CD1c-positive myeloid dendritic cell (primary cell): Measurements from ENCODE around the gene TLK1.
A peak's percentile ranks its signal among the peaks of the same experiment; 100 is the strongest.
"Not testable (repeated sequence)": the region's sequence is repeated elsewhere in the genome, so short reads cannot be mapped to it uniquely, and the experiment has no call there.

Experiments
- DNase-seq: peaks from one replicate; pipeline ENCODE4 v3.0.0-alpha.2; 2016; ENCODE audit errors: extremely low spot score

TLK1 gene

DNA sequence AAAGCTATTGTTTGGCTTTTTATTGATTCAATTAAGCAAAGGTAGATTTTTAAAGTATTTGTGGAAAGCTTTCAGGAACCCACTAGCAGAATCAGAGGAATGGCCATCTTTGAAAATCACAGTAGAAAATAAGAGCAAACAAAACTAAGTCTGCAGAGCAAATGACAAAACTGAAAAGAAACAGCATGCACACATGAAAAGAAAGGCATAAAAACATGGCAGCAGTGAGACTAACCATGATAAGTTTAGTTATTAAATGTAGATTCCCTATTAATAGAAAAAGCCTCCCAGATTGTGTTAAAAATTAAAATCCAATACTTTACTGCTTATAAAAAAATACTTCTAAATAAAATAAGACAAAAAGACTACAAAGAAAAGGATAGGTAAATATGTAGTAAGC lies 9.1 kb upstream of the TLK1 start:
- DNase-seq = no peak

DNA sequence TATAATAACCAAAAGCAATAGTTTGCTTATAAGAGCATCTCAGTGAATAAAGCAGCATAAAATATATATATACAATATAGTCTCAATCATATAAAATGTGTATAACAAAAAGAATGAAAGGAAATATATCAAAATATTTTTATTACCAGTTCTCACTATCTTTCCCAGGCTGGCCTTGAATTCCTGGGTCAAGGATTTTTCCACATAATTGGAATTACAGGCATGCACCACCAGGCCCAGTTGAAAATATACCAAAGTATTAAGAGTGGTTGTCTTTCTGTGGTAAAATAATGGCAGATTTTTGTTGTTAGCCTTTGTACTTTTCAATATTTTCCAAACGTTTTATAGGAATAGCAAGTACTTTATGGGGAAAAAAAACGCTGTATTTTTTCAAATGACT lies 8.6 kb upstream of the TLK1 start:
- DNase-seq = no peak

DNA sequence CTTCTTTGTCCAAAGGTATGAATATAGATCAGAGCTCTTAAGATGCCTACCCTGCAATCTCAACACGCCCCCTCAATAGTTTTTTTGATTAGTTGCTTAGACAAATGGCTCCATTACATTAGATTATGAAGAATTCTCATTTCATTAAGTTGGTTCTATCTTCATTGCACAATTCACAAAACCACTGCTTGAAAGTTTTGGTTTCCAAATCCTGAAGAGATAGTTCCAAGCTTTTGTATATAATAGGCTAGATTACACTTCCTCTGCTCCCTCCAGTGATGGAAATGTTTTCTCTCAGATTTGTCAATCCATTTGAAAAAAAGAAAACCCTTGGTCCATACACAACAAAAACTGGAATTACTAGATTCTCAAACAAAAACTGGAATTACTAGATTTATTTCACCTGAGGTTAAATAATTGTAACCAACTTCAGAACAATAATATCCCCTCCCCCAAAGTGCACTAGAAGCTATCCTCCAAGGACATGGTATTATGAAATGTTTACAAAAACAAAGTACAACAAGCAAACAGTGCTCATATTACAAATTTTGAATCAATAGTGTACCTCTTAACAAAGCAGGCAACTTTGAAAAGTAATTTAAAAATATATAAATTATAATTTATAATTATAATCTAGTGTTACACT lies 6.8 kb upstream of the TLK1 start:
- no peak for DNase-seq

DNA sequence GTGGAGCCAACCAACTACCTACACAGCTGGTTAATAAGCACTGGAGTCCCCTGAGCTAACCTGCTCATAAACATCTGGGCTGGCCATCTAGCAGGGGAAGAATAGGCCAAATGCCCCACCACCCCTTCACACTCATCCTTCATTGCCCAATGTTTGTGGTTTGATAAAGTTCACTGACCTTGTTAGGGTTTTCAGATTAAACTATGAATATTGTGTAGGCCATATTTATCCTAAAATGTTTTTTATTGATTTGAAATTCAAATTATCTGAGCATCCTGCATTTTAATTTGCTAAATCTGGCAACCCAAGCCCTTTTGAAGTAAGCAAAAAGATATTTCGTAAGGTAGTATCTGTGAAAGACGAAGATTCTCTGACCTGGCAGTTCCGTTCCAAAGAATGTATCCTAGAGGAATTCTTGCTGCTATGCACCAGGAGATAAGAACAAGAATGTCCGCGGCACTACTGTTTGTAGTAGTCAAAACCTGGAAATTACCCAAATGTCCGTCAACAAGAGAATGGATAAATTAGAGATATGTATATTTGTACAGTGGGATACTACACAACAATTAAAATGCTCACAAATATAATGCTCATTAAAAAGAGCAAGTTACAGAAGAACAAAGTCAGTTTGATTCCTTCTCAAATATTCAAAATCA lies 5.8 kb upstream of the TLK1 start:
- no peak for DNase-seq

DNA sequence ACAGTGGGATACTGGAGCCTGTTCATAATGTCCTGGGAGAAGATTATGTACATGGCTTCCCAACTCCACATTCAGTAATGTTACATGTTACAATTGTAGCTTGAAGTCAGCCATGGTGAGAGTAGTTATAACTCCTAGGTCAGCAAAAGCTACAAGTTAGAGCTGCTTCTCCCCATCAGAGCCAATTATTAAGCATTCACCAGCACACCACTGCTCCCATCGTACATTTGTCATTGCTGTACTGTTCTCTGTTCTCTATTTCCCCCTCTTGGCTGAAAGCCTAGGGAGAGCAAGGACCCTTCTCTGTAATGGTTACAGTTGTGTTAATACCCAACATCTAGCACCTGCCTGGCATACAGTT lies 5.3 kb upstream of the TLK1 start:
- DNase-seq = no peak

DNA sequence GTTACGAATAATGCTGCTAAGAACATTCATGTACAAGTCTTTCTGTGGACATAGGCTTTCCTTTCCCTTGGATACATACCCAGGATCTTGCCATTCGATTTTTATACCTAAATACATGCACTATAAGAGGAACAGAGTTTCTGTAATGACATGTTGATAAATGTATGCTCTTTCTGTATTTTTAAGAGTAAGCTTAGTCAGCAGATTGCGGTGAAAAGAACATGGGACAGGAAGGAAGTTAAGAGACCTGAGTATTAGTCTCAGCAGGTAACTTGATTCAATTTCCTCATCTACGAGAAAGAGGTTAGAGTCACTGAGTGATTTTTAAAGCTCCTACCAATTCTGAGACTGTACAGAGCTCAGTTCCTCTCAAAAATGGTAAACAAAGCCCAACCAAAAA lies 2.6 kb upstream of the TLK1 start:
- DNase-seq = no peak

DNA sequence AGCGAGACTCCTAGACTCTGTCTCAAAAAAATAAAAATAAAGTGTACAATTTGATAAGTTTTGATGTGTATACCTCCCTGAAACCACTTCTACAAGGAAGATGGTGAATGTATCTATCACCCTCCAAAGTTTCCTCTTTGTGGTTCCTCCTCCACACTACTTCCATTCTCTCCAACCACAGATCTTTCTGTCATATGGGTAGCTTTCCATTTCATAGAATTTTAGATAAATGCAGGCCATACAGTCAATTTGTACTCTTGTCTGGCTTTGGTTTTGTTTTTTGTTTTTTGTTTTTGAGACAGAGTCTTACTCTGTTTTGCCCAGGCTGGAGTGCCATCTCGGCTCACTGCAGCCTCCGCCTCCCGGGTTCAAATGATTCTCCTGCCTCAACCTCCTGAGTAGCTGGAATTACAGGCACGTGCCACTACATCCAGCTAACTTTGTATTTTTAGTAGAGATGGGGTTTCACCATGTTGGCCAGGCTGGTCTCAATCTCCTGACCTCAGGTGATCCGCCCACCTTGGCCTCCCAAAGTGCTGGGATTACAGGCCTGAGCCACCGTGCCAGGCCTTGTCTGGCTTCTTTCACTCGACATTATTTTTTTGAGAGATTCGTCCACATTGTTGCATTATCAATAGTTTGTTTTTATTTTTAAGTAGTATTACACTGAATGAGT lies 2.0 kb upstream of the TLK1 start:
- not testable (repeated sequence) for DNase-seq

DNA sequence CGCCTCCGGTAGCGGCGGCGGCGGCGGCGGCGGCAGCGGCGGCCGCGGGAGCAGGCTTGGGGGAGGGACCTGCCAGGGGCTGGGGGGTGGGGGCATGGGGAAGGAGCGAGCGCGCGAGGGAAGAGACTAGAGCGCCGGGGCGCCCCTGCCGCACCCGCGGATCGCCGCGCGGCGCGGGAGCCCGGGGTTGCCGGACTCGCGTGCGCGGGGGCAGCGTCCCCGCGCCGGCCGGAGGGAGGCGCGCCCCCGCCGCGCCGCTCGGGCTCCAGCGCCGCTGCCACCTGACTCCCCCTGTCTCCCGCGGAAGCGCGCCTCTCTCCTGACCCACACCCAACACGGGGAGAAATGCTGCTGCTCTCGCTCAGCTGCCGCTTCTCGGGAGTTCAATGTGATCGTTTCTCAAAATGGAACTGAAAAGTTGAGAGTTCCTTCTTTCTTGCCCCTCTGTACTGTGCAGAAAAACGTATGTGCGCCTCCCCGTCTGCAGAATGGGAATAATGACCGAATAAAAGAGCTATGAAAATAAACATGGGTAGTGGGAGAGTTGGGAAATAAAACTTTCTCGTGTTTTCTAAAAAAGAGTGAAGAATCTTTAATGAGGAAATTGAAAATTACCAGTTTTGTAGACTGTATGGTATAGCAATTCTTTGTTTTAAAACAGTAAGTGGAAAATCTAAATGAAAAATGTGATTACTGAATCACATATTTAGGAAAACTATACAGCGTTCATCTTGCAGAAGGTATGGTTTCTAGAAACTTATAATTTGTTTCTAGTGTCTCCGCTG lies 455 bp upstream of the TLK1 start:
- DNase-seq = peak; percentile 87

DNA sequence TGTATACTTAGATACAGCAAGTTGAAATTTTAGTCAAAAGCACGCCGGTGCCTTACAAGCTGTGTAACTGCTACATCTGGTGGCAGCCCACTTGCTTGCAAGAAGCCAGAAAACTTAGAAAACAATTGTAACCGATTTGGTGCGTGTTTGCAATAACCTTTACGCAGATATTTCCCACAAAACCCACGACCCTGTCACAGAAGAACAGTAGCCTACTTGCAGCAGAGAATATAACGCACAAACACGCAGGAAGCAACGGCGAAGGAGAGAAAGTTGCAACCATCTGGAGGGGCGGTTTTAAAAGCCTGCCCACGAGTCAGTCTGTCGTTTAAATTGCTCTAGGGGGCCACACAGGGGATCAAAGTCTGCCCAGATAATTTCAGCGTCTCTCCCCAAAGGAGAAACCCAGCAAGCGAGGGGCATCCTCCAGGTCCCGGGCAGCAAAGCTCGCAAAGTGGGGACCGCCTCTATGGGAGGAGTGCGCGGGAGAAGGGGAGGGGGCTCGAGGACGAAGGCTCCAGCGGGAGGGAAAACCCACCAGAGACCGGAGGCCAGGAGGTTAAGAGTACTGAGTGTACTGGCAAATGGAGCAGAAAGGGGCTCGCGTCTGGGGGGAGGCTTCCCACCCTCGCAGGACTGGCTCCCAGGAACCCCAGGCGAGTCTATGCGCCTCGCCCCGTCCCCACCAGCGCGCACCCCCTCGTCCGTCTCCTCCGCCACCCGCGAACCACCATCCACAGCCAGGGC lies 1.1 kb downstream of the TLK1 start:
- DNase-seq = peak; percentile 49

DNA sequence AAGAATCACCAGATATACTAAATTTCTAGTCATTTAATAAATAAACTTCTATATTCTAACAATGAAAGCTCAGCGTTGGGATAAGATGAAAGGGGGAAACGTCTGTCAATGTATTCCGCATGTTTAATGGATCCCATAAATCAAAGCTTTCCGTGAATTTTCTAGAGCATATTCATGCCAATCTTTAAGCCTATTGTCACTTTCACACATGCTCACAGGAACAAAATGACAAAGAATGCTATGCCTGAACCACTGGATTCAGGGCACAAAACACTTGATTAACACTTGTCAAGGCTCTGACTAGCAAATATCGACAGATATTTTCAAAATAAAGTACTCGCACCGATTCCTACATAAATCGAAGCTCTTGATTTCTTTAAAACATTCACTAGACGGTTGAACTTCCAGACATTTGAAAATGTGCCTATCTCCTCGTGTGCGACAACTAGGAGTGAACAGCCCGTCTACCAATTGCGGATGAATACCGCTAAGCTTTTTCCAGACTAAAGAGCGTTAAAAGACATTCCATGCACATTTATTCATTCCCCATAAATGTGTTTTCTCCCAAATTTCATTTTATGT lies 1.8 kb downstream of the TLK1 start:
- DNase-seq = no peak

DNA sequence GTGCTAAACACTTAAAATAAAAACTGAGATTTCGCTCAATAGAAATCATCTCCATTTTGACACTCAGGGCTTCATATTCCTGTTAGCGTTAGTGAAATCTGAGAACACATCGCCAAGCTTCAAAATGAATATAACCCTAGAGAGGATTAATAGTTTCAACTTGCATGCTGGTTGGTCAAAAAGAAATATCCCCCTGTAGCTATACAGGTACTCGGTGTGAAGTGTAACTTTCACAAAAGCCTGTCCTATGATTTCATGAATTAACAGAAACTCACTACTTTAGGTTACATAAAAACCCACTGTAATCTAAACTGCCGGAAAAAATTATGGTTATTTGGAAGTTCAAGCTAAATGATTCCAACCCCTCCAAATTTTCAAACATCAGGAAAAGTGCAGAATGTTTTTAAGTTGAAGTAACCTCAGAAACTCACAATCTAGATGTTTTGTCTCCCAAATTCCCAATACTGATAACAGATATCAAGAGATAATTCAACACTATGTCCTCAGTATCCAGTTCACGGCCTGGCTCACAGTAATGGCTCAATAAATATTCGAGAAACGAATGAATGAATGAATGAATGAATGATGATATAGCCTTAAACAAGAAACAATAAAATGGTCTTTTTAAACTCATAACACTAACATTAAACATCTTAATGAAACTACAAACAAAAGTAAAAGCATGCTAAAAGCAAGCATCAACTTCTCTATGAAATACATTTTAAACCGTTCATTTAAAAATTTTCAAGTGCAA lies 2.5 kb downstream of the TLK1 start:
- DNase-seq = no peak

DNA sequence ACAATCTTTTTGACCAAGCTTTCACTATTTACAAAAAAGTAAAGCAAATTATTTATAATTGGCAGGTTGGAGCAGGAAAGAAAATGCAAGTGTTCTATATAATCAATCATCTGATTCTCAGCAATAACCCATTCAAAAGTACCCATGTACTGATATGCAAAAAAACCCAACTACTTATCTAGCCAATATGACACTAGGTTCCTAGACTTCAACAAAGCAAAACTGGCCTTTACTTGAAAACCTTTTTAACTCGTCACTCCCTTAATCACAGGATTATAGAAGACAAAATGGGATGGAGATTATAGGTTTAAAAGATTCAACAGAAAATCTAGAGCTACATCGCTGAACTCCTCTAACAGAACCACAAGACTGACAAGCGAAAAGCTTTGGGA lies 3.6 kb downstream of the TLK1 start:
- DNase-seq = no peak

DNA sequence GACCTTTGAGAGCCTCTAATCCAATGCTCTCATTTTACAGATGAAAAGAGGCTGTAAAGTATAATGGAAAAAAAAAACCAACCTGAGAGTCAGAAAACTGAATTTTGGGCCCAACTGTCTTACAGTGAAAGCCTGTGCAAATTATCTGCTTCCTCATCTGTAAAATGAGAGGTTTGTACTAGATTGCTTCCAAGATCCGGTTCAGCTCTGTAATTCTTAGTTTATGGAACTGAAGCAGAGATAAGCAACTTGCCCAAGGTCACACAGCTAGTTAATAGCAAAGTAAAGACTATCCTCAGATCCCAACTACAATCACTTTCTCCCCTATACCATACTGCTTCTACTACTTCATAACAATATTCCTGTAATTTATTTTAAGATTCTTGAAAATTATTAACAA lies 6.3 kb downstream of the TLK1 start:
- peak; percentile 37 for DNase-seq

DNA sequence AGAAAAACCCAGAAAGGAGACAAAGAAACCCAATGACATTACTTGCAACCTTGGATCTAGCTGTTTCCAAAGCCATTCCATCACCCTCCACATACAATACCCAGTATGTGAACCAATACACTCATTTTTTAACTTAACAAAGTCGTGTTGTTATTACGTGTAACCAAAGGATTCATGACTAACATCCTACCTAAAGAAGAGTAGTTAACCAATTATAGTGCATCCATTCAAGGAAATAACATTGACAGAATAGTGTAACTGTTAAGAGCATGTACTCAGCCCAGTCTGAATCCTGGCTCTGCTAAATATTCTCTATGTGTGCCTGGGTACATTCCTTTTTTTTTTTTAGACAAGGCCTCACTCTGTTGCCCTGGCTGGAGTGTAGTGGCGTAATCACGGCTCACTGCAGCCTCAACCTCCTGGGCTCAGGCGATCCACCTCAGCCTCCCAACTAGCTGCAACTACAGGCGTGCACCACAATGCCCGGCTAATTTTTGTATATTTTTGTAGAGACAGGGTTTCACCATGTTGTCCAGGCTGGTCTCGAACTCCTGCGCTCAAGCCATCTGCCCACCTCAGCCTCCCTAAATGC lies 9.9 kb downstream of the TLK1 start:
- no peak for DNase-seq

DNA sequence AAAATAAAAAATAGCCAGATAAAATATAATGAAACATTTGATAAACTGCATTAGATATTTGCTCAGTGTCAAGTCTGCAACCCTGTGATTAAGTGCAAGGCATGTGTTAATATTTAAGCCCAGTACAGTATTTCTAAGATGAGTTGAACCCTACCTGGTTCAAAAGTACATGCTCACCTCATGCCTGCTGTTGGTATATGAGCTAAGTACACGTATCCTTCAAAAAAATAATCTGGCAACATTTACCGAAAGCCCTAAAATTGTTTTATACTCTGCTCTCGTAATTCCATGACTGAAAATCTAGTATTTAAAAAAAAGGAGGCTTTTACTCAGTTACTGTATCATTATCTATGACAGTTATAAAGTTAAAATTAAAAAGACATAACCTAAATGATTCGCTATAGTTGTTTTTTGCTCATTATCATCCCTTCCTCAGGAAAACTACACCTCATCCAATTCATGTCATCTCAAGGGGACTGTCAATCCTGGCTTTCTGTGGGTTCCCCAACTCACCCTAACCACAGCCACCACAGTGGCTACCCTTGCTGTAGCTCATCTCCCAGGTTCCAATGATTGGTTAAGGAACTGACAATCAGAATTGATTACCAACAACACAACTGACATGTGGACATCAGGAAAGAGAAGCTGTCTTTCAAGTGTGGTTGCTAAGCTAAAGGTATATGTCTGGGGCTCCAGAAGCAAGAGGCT lies 10.6 kb downstream of the TLK1 start:
- DNase-seq = no peak

DNA sequence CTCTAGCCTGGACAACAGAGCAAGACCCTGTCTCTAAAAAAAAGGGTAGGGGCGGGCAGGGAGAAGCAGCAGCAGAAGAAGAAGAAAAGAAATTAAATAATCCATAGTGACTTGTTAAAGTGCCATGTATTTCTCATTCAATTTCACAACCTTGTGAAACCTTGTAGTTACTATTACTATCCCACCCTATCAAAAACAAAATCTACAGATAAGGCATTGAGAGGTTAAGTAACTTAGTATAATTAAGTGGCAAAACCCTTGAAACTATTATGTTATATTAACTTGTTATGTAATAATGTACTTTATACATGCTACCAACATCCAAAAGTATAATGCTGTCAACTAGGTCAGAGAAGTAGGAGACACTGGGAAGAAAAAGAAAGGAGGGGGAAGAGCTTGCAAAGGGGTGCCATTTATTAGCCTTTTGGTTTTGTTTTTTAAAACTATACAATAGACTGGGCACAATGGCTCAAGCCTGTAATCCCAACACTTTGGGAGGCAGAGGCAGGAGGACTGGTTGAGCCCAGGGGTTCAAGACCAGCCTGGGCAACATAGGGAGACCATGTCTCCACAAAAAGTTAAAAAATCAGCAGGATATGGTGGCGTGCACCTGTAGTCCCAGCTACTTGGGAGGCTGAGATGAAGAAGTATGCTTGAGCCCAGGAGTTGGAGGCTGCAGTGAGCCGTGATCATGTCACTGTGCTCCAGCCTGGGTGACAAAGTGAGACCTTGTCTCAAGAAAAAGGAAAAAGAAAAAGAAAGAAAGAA lies 11.3 kb downstream of the TLK1 start:
- DNase-seq = no peak

DNA sequence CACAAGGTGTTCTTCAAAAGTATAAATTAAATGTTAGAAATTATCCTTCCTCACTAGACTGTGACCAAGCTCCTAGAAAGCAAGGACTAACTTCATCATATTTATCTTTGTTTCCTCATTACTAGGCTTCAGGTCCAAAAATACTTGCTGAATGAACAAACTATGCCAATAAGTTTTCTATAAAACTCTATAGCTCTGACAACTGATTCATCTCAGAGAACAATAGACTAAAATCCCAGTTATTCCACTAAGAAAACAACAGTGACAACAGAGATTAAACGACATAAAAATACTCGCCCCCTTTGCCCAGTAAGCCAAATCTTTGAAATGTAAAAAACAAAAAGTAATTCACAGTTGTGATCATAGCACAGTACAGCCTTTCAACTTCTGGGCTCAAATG lies 13.6 kb downstream of the TLK1 start:
- no peak for DNase-seq

DNA sequence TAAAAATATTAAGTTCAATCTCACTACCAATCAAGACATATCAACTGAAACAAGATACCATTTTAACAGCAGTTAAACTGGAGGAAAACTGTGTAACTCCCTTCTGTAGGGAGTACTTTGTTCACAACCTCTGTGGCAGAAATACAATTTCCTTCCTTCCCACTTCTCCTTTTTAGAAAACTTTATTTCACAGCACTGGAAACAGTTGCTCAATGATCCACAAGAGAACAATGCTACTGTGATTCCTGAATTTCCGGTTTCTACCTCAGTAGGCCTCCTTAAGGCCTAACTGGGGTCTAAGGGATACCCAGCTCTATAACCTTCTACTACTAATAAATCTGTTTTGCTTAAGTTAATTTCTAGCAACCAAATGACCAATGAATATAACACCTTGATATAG lies 14.1 kb downstream of the TLK1 start:
- DNase-seq = peak; percentile 73

DNA sequence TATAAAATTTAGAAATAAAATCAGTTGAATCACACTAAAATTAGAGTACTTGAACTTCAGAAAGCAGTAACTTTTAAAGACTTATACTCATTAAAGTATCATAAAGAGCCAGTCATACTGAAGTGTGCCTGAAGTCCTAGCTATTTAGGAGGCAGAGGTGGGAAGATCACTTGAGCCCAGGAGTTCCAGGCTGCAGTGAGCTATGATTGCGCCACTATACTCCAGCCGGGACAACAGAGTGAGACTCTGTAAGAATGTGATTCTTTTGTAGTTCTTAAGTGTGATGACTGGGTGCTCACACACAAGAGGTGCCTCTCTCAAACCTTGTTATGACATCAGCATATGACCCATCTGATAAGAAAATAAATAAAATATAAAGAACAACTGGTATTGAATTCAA lies 14.6 kb downstream of the TLK1 start:
- DNase-seq = no peak
